ENCODE data around the gene GNB3. TPM values are rescaled to one million over a fixed set of nuclear protein-coding genes. Genes with fewer than 3 reads are reported as not detected.

GNB3 gene
- total and polyA plus RNA-seq, 5 donors from 2014 or later, result not detected

- H3K36me3 Mint-ChIP-seq, result peaks cover 27% of the 10 kb centered on the region
- Histone ChIP-seq H3K4me3 (ENCODE audit: low read depth, low read length) (no peak overlapping the region), H3K36me3 (ENCODE audit: control insufficient read depth, insufficient read depth, low read length) (peaks cover 50% of the 10 kb centered on the region), H3K27ac (ENCODE audit: insufficient read depth, low read length, poor library complexity, severe bottlenecking) (no peak overlapping the region), H3K9me3 (ENCODE audit: control insufficient read depth in 2 of 2, low read length in 2 of 2) (no peaks in the 10 kb centered on the region), H3K4me1 (ENCODE audit: control insufficient read depth, insufficient read depth, low read length, poor library complexity, severe bottlenecking) (peaks cover 11% of the 10 kb centered on the region), H3K27me3 (ENCODE audit: control insufficient read depth, insufficient read depth, low read length) (no peaks in the 10 kb centered on the region)
- ATAC-seq (ENCODE audit: low read depth in 2 of 2) (no peak), DNase-seq (no peak)
- H3K4me1 Mint-ChIP-seq, result peaks cover 2 to 27% (median 9%) of the 10 kb centered on the region in 4 donors
- no peaks in the 10 kb centered on the region for H3K9me3 Mint-ChIP-seq
- H3K27ac Mint-ChIP-seq, result peak overlapping the region in 2 of 3 donors; percentile 12 to 79
- H3K27me3 Mint-ChIP-seq, result peaks cover 18% of the 10 kb centered on the region
- H3K4me3 Mint-ChIP-seq, result peak overlapping the region in 1 of 4 donors; percentile 20
These were observed 21.4 kb upstream of the GNB3 start for GRCh38 chr12:6819106-6820030.

GRCh38 chr12:6820166-6820565 is 20.6 kb upstream of the GNB3 start:
- peaks cover 42% of the 10 kb centered on the region for H3K36me3 ChIP-seq (ENCODE audit: control insufficient read depth, insufficient read depth, low read length)
- Mint-ChIP-seq H3K4me3 (peak overlapping the region in 3 of 4 donors; percentile 20 to 41 (median 31)), H3K27ac (peak overlapping the region in 1 of 3 donors; percentile 5)

GRCh38 chr12:6821591-6822425 is 18.9 kb upstream of the GNB3 start, which contains the start of gene GPR162:
Gene GPR162, plus strand, starts transcription at chr12:6821821. Its CDS starts 2,078 bp downstream, at chr12:6823899.
- no peak for ATAC-seq (ENCODE audit: low read depth in 2 of 2)
- peaks cover 40% of the 10 kb centered on the region for H3K27me3 Mint-ChIP-seq

More at GRCh38 chr12:6820166-6820565, 20.6 kb upstream of the GNB3 start:
- Histone ChIP-seq H3K4me1 (ENCODE audit: control insufficient read depth, insufficient read depth, low read length, poor library complexity, severe bottlenecking) (peaks cover 11% of the 10 kb centered on the region), H3K4me3 (ENCODE audit: low read depth, low read length) (no peak overlapping the region), H3K9me3 (ENCODE audit: control insufficient read depth in 2 of 2, low read length in 2 of 2) (no peaks in the 10 kb centered on the region), H3K27me3 (ENCODE audit: control insufficient read depth, insufficient read depth, low read length) (no peaks in the 10 kb centered on the region), H3K27ac (ENCODE audit: insufficient read depth, low read length, poor library complexity, severe bottlenecking) (no peak overlapping the region)
- H3K27me3 Mint-ChIP-seq, result peaks cover 24% of the 10 kb centered on the region
- peaks cover 2 to 33% (median 9%) of the 10 kb centered on the region in 4 donors for H3K4me1 Mint-ChIP-seq
- peaks cover 21% of the 10 kb centered on the region for H3K36me3 Mint-ChIP-seq
- DNase-seq (no peak), ATAC-seq (ENCODE audit: low read depth in 2 of 2) (no peak)
- H3K9me3 Mint-ChIP-seq, result no peaks in the 10 kb centered on the region

GRCh38 chr12:6822426-6823135 is 18.1 kb upstream of the GNB3 start:
- Histone ChIP-seq H3K36me3 (ENCODE audit: control insufficient read depth, insufficient read depth, low read length) (peaks cover 18% of the 10 kb centered on the region), H3K9me3 (ENCODE audit: control insufficient read depth in 2 of 2, low read length in 2 of 2) (no peaks in the 10 kb centered on the region), H3K27me3 (ENCODE audit: control insufficient read depth, insufficient read depth, low read length) (peaks cover 8% of the 10 kb centered on the region), H3K4me3 (ENCODE audit: low read depth, low read length) (no peak overlapping the region), H3K4me1 (ENCODE audit: control insufficient read depth, insufficient read depth, low read length, poor library complexity, severe bottlenecking) (peaks cover 15% of the 10 kb centered on the region), H3K27ac (ENCODE audit: insufficient read depth, low read length, poor library complexity, severe bottlenecking) (no peak overlapping the region)
- peaks cover 48% of the 10 kb centered on the region for H3K27me3 Mint-ChIP-seq
- no peak for DNase-seq
- peaks cover 5% of the 10 kb centered on the region for H3K36me3 Mint-ChIP-seq
- H3K9me3 Mint-ChIP-seq, result peaks cover 0 to 3% (median 0%) of the 10 kb centered on the region in 7 donors
- no peak overlapping the region for H3K4me3 Mint-ChIP-seq
- peaks cover 4 to 41% (median 17%) of the 10 kb centered on the region in 4 donors for H3K4me1 Mint-ChIP-seq
- peak overlapping the region in 1 of 3 donors; percentile 68 for H3K27ac Mint-ChIP-seq
- ATAC-seq (ENCODE audit: low read depth in 2 of 2), result no peak

More at GRCh38 chr12:6821591-6822425, 18.9 kb upstream of the GNB3 start, which contains the start of gene GPR162:
- H3K4me3 Mint-ChIP-seq, result peak within 1 kb of the TSS; percentile 20 to 81 (median 40)
- peaks cover 26% of the 10 kb centered on the region for H3K36me3 ChIP-seq (ENCODE audit: control insufficient read depth, insufficient read depth, low read length)
- peaks cover 10% of the 10 kb centered on the region for H3K36me3 Mint-ChIP-seq
- peaks cover 0 to 3% (median 0%) of the 10 kb centered on the region in 7 donors for H3K9me3 Mint-ChIP-seq
- peaks cover 11% of the 10 kb centered on the region for H3K4me1 ChIP-seq (ENCODE audit: control insufficient read depth, insufficient read depth, low read length, poor library complexity, severe bottlenecking)
- peak within 1 kb of the TSS in 2 of 3 donors; percentile 5 to 68 for H3K27ac Mint-ChIP-seq
- no peak within 1 kb of the TSS for H3K27ac ChIP-seq (ENCODE audit: insufficient read depth, low read length, poor library complexity, severe bottlenecking)
- peaks cover 8% of the 10 kb centered on the region for H3K27me3 ChIP-seq (ENCODE audit: control insufficient read depth, insufficient read depth, low read length)
- no peak within 1 kb of the TSS for H3K4me3 ChIP-seq (ENCODE audit: low read depth, low read length)
- no peak for DNase-seq
- H3K9me3 ChIP-seq (ENCODE audit: control insufficient read depth in 2 of 2, low read length in 2 of 2), result no peaks in the 10 kb centered on the region
- peaks cover 4 to 37% (median 15%) of the 10 kb centered on the region in 4 donors for H3K4me1 Mint-ChIP-seq

- ATAC-seq (ENCODE audit: low read depth in 2 of 2), result no peak
- H3K27me3 ChIP-seq (ENCODE audit: control insufficient read depth, insufficient read depth, low read length), result peaks cover 8% of the 10 kb centered on the region
- peaks cover 21% of the 10 kb centered on the region for H3K4me1 ChIP-seq (ENCODE audit: control insufficient read depth, insufficient read depth, low read length, poor library complexity, severe bottlenecking)
- peak overlapping the region in 1 of 4 donors; percentile 12 for H3K4me3 Mint-ChIP-seq
- peaks cover 0 to 41% (median 18%) of the 10 kb centered on the region in 4 donors for H3K4me1 Mint-ChIP-seq
- H3K36me3 ChIP-seq (ENCODE audit: control insufficient read depth, insufficient read depth, low read length), result peaks cover 11% of the 10 kb centered on the region
- no peaks in the 10 kb centered on the region for H3K9me3 ChIP-seq (ENCODE audit: control insufficient read depth in 2 of 2, low read length in 2 of 2)
- H3K36me3 Mint-ChIP-seq, result no peaks in the 10 kb centered on the region
- DNase-seq, result no peak
- no peak overlapping the region for H3K4me3 ChIP-seq (ENCODE audit: low read depth, low read length)
- peak overlapping the region in 1 of 3 donors; percentile 68 for H3K27ac Mint-ChIP-seq
- H3K27ac ChIP-seq (ENCODE audit: insufficient read depth, low read length, poor library complexity, severe bottlenecking), result no peak overlapping the region
- H3K9me3 Mint-ChIP-seq, result peaks cover 0 to 3% (median 0%) of the 10 kb centered on the region in 7 donors
- peaks cover 55% of the 10 kb centered on the region for H3K27me3 Mint-ChIP-seq
These were observed 17.3 kb upstream of the GNB3 start for GRCh38 chr12:6823182-6824084.

GRCh38 chr12:6824085-6824775 is 16.5 kb upstream of the GNB3 start:
- Histone ChIP-seq H3K4me1 (ENCODE audit: control insufficient read depth, insufficient read depth, low read length, poor library complexity, severe bottlenecking) (peaks cover 28% of the 10 kb centered on the region), H3K36me3 (ENCODE audit: control insufficient read depth, insufficient read depth, low read length) (peaks cover 5% of the 10 kb centered on the region), H3K27me3 (ENCODE audit: control insufficient read depth, insufficient read depth, low read length) (peaks cover 8% of the 10 kb centered on the region), H3K9me3 (ENCODE audit: control insufficient read depth in 2 of 2, low read length in 2 of 2) (no peaks in the 10 kb centered on the region), H3K27ac (ENCODE audit: insufficient read depth, low read length, poor library complexity, severe bottlenecking) (no peak overlapping the region), H3K4me3 (ENCODE audit: low read depth, low read length) (no peak overlapping the region)
- DNase-seq (no peak), ATAC-seq (ENCODE audit: low read depth in 2 of 2) (no peak)
- H3K4me1 Mint-ChIP-seq, result peaks cover 0 to 46% (median 18%) of the 10 kb centered on the region in 4 donors
- H3K4me3 Mint-ChIP-seq, result peak overlapping the region in 1 of 4 donors; percentile 15
- no peak overlapping the region for H3K27ac Mint-ChIP-seq
- peaks cover 59% of the 10 kb centered on the region for H3K27me3 Mint-ChIP-seq
- peaks cover 0 to 3% (median 0%) of the 10 kb centered on the region in 7 donors for H3K9me3 Mint-ChIP-seq
- no peaks in the 10 kb centered on the region for H3K36me3 Mint-ChIP-seq

Measured in CD4-positive, CD25-positive, alpha-beta regulatory T cell (primary cell).